ENCODE data around the gene COL4A1. TPM values are rescaled to one million over a fixed set of nuclear protein-coding genes. Genes with fewer than 3 reads are reported as not detected.
"Not testable (repeated sequence)": the region's sequence is repeated elsewhere in the genome, so short reads cannot be mapped to it uniquely, and the experiment has no call there.

COL4A1 gene
- total RNA-seq, 1 donor from 2014 or later, result 65.2 TPM

- FAIRE-seq (no peak), DNase-seq (ENCODE audit: low spot score in 2 of 2) (no peak)
Measured at GRCh38 chr13:110326263-110326904, 19.4 kb upstream of the COL4A1 start.

GRCh38 chr13:110324026-110324749 is 17.2 kb upstream of the COL4A1 start:
- FAIRE-seq, result no peak
- DNase-seq (ENCODE audit: low spot score in 2 of 2), result no peak

- FAIRE-seq (no peak), DNase-seq (ENCODE audit: low spot score in 2 of 2) (no peak)
Measured at GRCh38 chr13:110323172-110323891, 16.4 kb upstream of the COL4A1 start.

GRCh38 chr13:110322828-110323171 is 15.8 kb upstream of the COL4A1 start:
- FAIRE-seq, result no peak

GRCh38 chr13:110322126-110322827 is 15.3 kb upstream of the COL4A1 start:
- DNase-seq (ENCODE audit: low spot score in 2 of 2) (no peak), FAIRE-seq (no peak)

More at GRCh38 chr13:110322828-110323171, 15.8 kb upstream of the COL4A1 start:
- no peak for DNase-seq (ENCODE audit: low spot score in 2 of 2)

GRCh38 chr13:110321573-110321972 is 14.6 kb upstream of the COL4A1 start:
- not testable (repeated sequence) for FAIRE-seq; DNase-seq (ENCODE audit: low spot score in 2 of 2)

- DNase-seq (ENCODE audit: low spot score in 2 of 2) (no peak), FAIRE-seq (no peak)
Measured at GRCh38 chr13:110320645-110321044, 13.7 kb upstream of the COL4A1 start.

GRCh38 chr13:110319774-110320509 is 13.0 kb upstream of the COL4A1 start:
- DNase-seq (ENCODE audit: low spot score in 2 of 2) (no peak), FAIRE-seq (no peak)

GRCh38 chr13:110319397-110319773 is 12.4 kb upstream of the COL4A1 start:
- no peak for DNase-seq (ENCODE audit: low spot score in 2 of 2)
- FAIRE-seq, result no peak

- no peak for FAIRE-seq
- no peak for DNase-seq (ENCODE audit: low spot score in 2 of 2)
Measured at GRCh38 chr13:110318920-110319319, 12.0 kb upstream of the COL4A1 start.

- DNase-seq (ENCODE audit: low spot score in 2 of 2) (no peak), FAIRE-seq (no peak)
Measured at GRCh38 chr13:110317496-110318195, 10.7 kb upstream of the COL4A1 start.

GRCh38 chr13:110317093-110317492 is 10.1 kb upstream of the COL4A1 start:
- no peak for FAIRE-seq

GRCh38 chr13:110316196-110316595 is 9.2 kb upstream of the COL4A1 start:
- DNase-seq (ENCODE audit: low spot score in 2 of 2), result no peak
- FAIRE-seq, result no peak

More at GRCh38 chr13:110317093-110317492, 10.1 kb upstream of the COL4A1 start:
- DNase-seq (ENCODE audit: low spot score in 2 of 2), result no peak

GRCh38 chr13:110314516-110315245 is 7.7 kb upstream of the COL4A1 start:
- FAIRE-seq (no peak), DNase-seq (ENCODE audit: low spot score in 2 of 2) (no peak)

- FAIRE-seq, result not testable (repeated sequence)
Measured at GRCh38 chr13:110313733-110314132, 6.8 kb upstream of the COL4A1 start.

GRCh38 chr13:110313261-110313660 is 6.3 kb upstream of the COL4A1 start:
- FAIRE-seq; DNase-seq (ENCODE audit: low spot score in 2 of 2): not testable (repeated sequence)

More at GRCh38 chr13:110313733-110314132, 6.8 kb upstream of the COL4A1 start:
- DNase-seq (ENCODE audit: low spot score in 2 of 2), result not testable (repeated sequence)

GRCh38 chr13:110312339-110313031 is 5.5 kb upstream of the COL4A1 start:
- FAIRE-seq (no peak), DNase-seq (ENCODE audit: low spot score in 2 of 2) (no peak)
